Measurements from ENCODE around the gene CETN2. TPM values are rescaled to one million over a fixed set of nuclear protein-coding genes. Genes with fewer than 3 reads are reported as not detected.
"Not testable (repeated sequence)": the region's sequence is repeated elsewhere in the genome, so short reads cannot be mapped to it uniquely, and the experiment has no call there.

CETN2 gene
- total RNA-seq, 1 donor from 2014 or later, result 38.0 TPM

DNA sequence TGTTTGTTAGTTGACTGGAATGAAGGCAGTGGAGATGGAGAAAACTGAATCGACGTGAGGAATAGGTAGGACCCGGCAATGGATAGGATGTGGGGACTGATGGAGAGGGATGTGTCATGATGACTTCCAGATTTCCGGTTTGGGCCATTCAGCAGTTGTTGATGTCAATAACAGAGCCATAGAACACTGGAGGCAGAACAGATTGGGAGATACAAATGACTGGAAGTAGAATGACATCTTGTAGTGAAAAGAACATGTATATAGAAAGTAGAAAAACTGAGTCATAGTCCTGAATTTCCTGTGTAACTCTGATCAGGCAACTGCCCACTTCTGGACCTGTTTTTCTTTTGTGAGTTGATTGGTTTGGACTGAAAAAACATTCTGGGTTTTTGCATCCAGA lies 24.5 kb downstream of the CETN2 start:
- Histone ChIP-seq H2AFZ (ENCODE audit: low read depth, low read length) (no peak overlapping the region), H4K20me1 (ENCODE audit: insufficient read depth, low read length) (no peaks in the 10 kb centered on the region), H3K36me3 (ENCODE audit: insufficient read depth, low read length) (no peaks in the 10 kb centered on the region), H3K4me3 (ENCODE audit: insufficient read depth, low read depth, low read length) (no peak overlapping the region), H3K4me1 (ENCODE audit: insufficient read depth, low read length) (no peaks in the 10 kb centered on the region), H3K27me3 (ENCODE audit: insufficient read depth, low read length) (no peaks in the 10 kb centered on the region), H3K27ac (ENCODE audit: low read depth, low read length) (no peak overlapping the region), H3K79me2 (ENCODE audit: insufficient read depth, low read length) (no peaks in the 10 kb centered on the region), H3K9me3 (ENCODE audit: insufficient read depth, low read depth, low read length) (no peaks in the 10 kb centered on the region), H3K4me2 (ENCODE audit: low read length) (no peak overlapping the region), H3K9ac (ENCODE audit: low read length) (no peak overlapping the region)
- no peak overlapping the region for H3K27ac Mint-ChIP-seq (ENCODE audit: unreplicated experiment)
- FAIRE-seq (peak; percentile 64), DNase-seq (ENCODE audit: low read depth) (no peak)
- H3K36me3 Mint-ChIP-seq (ENCODE audit: low read depth, unreplicated experiment), result no peaks in the 10 kb centered on the region
- H3K27me3 Mint-ChIP-seq (ENCODE audit: low read depth, unreplicated experiment), result peaks cover 2% of the 10 kb centered on the region
- H3K4me3 Mint-ChIP-seq (ENCODE audit: unreplicated experiment), result no peak overlapping the region
- peaks cover 2% of the 10 kb centered on the region for H3K9me3 Mint-ChIP-seq (ENCODE audit: unreplicated experiment)
- H3K4me1 Mint-ChIP-seq (ENCODE audit: low read depth, unreplicated experiment), result no peaks in the 10 kb centered on the region
- TF ChIP-seq, protein P1, sequence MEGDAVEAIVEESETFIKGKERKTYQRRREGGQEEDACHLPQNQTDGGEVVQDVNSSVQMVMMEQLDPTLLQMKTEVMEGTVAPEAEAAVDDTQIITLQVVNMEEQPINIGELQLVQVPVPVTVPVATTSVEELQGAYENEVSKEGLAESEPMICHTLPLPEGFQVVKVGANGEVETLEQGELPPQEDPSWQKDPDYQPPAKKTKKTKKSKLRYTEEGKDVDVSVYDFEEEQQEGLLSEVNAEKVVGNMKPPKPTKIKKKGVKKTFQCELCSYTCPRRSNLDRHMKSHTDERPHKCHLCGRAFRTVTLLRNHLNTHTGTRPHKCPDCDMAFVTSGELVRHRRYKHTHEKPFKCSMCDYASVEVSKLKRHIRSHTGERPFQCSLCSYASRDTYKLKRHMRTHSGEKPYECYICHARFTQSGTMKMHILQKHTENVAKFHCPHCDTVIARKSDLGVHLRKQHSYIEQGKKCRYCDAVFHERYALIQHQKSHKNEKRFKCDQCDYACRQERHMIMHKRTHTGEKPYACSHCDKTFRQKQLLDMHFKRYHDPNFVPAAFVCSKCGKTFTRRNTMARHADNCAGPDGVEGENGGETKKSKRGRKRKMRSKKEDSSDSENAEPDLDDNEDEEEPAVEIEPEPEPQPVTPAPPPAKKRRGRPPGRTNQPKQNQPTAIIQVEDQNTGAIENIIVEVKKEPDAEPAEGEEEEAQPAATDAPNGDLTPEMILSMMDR (IDR thresholded peaks at IDR 0.05; ENCODE audit: insufficient read depth, low read depth, low read length), result no peak
- no peak for TF ChIP-seq EZH2 (IDR thresholded peaks at IDR 0.05; ENCODE audit: insufficient read depth, low read length)

DNA sequence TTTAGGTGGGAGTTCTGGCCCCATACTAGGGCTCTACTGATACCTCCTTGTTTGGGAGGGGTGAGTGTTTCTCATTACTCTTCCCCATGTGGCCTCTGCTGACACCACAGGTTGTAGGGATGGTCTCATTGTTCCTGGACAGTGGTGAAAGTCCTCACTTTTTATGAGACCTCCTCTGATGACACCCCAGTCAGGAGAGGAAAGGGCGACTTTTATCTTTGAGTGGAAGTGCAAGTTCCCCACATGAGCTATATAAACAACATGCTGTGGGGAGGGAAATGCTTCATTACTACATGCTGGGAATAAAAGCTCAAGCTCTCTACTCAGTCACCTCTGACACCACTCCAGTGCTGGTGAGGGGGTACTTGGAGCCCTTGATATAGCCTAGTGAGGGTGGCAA lies 31.6 kb downstream of the CETN2 start:
- H4K20me1 ChIP-seq (ENCODE audit: insufficient read depth, low read length), result no peaks in the 10 kb centered on the region
- Mint-ChIP-seq H3K36me3 (ENCODE audit: low read depth, unreplicated experiment) (no peaks in the 10 kb centered on the region), H3K4me1 (ENCODE audit: low read depth, unreplicated experiment) (no peaks in the 10 kb centered on the region), H3K27ac (ENCODE audit: unreplicated experiment) (no peak overlapping the region), H3K9me3 (ENCODE audit: unreplicated experiment) (no peaks in the 10 kb centered on the region), H3K27me3 (ENCODE audit: low read depth, unreplicated experiment) (peaks cover 4% of the 10 kb centered on the region), H3K4me3 (ENCODE audit: unreplicated experiment) (no peak overlapping the region)
- no peaks in the 10 kb centered on the region for H3K36me3 ChIP-seq (ENCODE audit: insufficient read depth, low read length)
- no peaks in the 10 kb centered on the region for H3K4me1 ChIP-seq (ENCODE audit: insufficient read depth, low read length)
- no peak overlapping the region for H3K9ac ChIP-seq (ENCODE audit: low read length)
- TF ChIP-seq, protein P1 (IDR thresholded peaks at IDR 0.05; ENCODE audit: insufficient read depth, low read depth, low read length), result no peak
- no peak for TF ChIP-seq EZH2 (IDR thresholded peaks at IDR 0.05; ENCODE audit: insufficient read depth, low read length)
- H3K27ac ChIP-seq (ENCODE audit: low read depth, low read length), result no peak overlapping the region
- no peak overlapping the region for H3K4me2 ChIP-seq (ENCODE audit: low read length)
- no peak for FAIRE-seq
- H3K9me3 ChIP-seq (ENCODE audit: insufficient read depth, low read depth, low read length), result no peaks in the 10 kb centered on the region
- no peak overlapping the region for H2AFZ ChIP-seq (ENCODE audit: low read depth, low read length)
- H3K79me2 ChIP-seq (ENCODE audit: insufficient read depth, low read length), result no peaks in the 10 kb centered on the region
- no peaks in the 10 kb centered on the region for H3K27me3 ChIP-seq (ENCODE audit: insufficient read depth, low read length)
- no peak for DNase-seq (ENCODE audit: low read depth)
- H3K4me3 ChIP-seq (ENCODE audit: insufficient read depth, low read depth, low read length), result no peak overlapping the region

DNA sequence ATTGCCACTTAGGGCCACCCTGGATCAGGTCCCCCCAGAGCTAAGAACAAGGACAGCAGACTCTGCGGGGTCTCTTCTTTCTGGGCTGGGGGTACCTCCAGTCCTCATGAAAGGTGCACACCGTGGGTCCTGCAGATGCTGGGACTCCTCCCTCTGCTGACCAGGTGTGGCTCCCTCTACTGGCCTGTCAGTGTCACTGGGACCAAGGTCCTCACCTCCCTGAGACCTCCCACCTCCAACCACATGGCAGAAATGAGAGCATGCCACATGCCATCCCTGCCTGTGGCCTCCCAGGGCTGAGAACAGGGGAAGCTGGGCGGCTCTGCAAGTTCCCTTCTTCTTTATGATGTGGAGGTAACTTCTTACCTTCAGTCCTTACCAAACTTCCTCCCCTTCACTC lies 43.5 kb downstream of the CETN2 start:
- not testable (repeated sequence) for H3K27me3 ChIP-seq (ENCODE audit: insufficient read depth, low read length); H3K9ac ChIP-seq (ENCODE audit: low read length); H3K79me2 ChIP-seq (ENCODE audit: insufficient read depth, low read length); DNase-seq (ENCODE audit: low read depth); H2AFZ ChIP-seq (ENCODE audit: low read depth, low read length); H3K27ac ChIP-seq (ENCODE audit: low read depth, low read length); H3K4me3 ChIP-seq (ENCODE audit: insufficient read depth, low read depth, low read length); H3K4me1 ChIP-seq (ENCODE audit: insufficient read depth, low read length); H3K9me3 Mint-ChIP-seq (ENCODE audit: unreplicated experiment); H3K9me3 ChIP-seq (ENCODE audit: insufficient read depth, low read depth, low read length); H3K4me1 Mint-ChIP-seq (ENCODE audit: low read depth, unreplicated experiment); H3K4me3 Mint-ChIP-seq (ENCODE audit: unreplicated experiment); H3K36me3 ChIP-seq (ENCODE audit: insufficient read depth, low read length); H4K20me1 ChIP-seq (ENCODE audit: insufficient read depth, low read length); H3K36me3 Mint-ChIP-seq (ENCODE audit: low read depth, unreplicated experiment); H3K4me2 ChIP-seq (ENCODE audit: low read length); H3K27ac Mint-ChIP-seq (ENCODE audit: unreplicated experiment); H3K27me3 Mint-ChIP-seq (ENCODE audit: low read depth, unreplicated experiment)
- FAIRE-seq, result peak; percentile 64

Other genes starting within 250 kb of the CETN2 start
- gene GABRQ, start 192.9 kb downstream of the CETN2 start, total RNA-seq, result 0.41 and 0.43 TPM in 2 replicates
- 0.36 and 0.58 TPM in 2 replicates for gene MAGEA3, start 132.0 kb downstream of the CETN2 start, total RNA-seq
- not detected in 2 replicates for gene CSAG2, start 121.5 kb downstream of the CETN2 start, total RNA-seq
- 1.2 and 2.9 TPM in 2 replicates for gene MAGEA2B, start 116.1 kb downstream of the CETN2 start, total RNA-seq
- gene CSAG1, start 97.0 kb downstream of the CETN2 start, total RNA-seq, result 0.75 and 1.2 TPM in 2 replicates
- 0.62 and 0.98 TPM in 2 replicates for gene MAGEA12, start 97.0 kb downstream of the CETN2 start, total RNA-seq
- gene MAGEA2, start 76.9 kb downstream of the CETN2 start, total RNA-seq, result 6.1 and 7.1 TPM in 2 replicates
- 6.4 and 6.6 TPM in 2 replicates for gene CSAG3, start 71.5 kb downstream of the CETN2 start, total RNA-seq
- 0.70 and 0.89 TPM in 2 replicates for gene MAGEA6, start 61.1 kb downstream of the CETN2 start, total RNA-seq
- 25.5 and 34.2 TPM in 2 replicates for gene NSDHL, start 306 bp upstream of the CETN2 start, total RNA-seq
- gene ZNF185, start 67.3 kb upstream of the CETN2 start, total RNA-seq, result 7.8 and 16.2 TPM in 2 replicates
- gene PNMA5, start 163.4 kb upstream of the CETN2 start, total RNA-seq, result not detected in 2 replicates
- gene PNMA3, start 225.7 kb upstream of the CETN2 start, total RNA-seq, result 0.82 and 0.93 TPM in 2 replicates
- gene PNMA6A, start 241.7 kb upstream of the CETN2 start, total RNA-seq, result 1.9 and 2.0 TPM in 2 replicates

Data from astrocyte (in vitro differentiated cells and primary cell).